Testis (tissue), 2 donors: Measurements from ENCODE around the gene SURF6.
"Not testable (repeated sequence)": the region's sequence is repeated elsewhere in the genome, so short reads cannot be mapped to it uniquely, and the experiment has no call there.

ENCODE experiments used
- POLR2A ChIP-seq: fragments of 450-650 bp; IDR thresholded peaks from one replicate; pipeline ENCODE4 v1.6.1; 2017; ENCODE audit warnings: antibody characterized with exemption, mild to moderate bottlenecking, moderate library complexity
- TF ChIP-seq, protein P1 (sequence below), 3 experiments: fragments of 450-650 bp in 2 of 3; fragments of 200-600 bp in 1 of 3; sonication (generic) in 1 of 3; IDR thresholded peaks; one replicate each; pipeline ENCODE4 v1.5.1; 2016 to 2019; ENCODE audit warnings: antibody characterized with exemption in 3 of 3, mild to moderate bottlenecking in 2 of 3, moderate library complexity in 1 of 3

DNA sequence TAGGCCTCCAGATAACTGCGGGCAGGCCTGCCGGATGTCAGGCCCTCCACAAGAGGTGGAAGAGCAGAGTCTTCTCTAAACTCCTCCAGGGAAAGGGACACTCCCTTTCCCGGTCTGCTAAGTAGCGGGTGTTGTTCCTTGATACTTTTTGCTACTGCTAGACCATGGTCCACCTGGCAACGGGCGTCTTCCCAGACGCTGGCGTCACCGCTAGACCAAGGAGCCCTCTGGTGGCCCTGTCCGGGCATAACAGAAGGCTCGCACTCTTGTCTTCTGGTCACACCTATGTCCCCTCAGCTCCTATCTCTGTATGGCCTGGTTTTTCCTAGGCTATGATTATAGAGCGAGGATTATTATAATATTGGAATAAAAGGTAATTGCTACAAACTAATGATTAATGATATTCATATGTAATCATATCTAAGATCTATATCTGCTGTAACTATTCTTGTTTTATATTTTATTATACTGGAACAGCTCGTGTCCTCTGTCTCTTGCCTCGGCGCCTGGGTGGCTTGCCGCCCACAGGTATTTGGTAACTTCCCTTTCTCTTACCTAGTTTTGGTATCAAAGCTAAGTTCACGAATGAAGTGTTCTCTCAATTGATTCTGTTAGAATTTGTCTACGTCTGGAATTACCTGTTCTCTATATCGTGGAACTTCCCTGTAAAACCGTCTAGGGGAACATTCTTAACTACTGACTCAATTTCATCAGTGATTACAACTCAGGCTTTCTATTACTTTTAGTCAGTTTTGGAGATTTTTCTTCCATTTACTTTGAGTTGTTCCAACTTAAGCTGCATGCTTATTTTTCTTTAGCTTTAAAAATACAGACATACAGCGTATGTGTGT lies 6.5 kb downstream of the SURF6 start:
- TF ChIP-seq, protein P1, sequence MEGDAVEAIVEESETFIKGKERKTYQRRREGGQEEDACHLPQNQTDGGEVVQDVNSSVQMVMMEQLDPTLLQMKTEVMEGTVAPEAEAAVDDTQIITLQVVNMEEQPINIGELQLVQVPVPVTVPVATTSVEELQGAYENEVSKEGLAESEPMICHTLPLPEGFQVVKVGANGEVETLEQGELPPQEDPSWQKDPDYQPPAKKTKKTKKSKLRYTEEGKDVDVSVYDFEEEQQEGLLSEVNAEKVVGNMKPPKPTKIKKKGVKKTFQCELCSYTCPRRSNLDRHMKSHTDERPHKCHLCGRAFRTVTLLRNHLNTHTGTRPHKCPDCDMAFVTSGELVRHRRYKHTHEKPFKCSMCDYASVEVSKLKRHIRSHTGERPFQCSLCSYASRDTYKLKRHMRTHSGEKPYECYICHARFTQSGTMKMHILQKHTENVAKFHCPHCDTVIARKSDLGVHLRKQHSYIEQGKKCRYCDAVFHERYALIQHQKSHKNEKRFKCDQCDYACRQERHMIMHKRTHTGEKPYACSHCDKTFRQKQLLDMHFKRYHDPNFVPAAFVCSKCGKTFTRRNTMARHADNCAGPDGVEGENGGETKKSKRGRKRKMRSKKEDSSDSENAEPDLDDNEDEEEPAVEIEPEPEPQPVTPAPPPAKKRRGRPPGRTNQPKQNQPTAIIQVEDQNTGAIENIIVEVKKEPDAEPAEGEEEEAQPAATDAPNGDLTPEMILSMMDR (IDR thresholded peaks at IDR 0.05), result peak; percentile 59 to 71 (median 63)
- not testable (repeated sequence) for TF ChIP-seq POLR2A
